Measurements from ENCODE around the gene TUBGCP6. TPM values are rescaled to one million over a fixed set of nuclear protein-coding genes. Genes with fewer than 3 reads are reported as not detected.

Gene TUBGCP6
- total and polyA plus RNA-seq, 11 donors, result 11.6 to 28.8 (median 17.7) TPM

- no peak overlapping the region for H3K27ac ChIP-seq
- H3K9me3 ChIP-seq, result no peaks in the 10 kb centered on the region
- intact Hi-C loops (cut with DNase I), result loop anchor here in 1 of 10 donors (10.0 kb wide), 1 partner anchor 238 kb away; no protein-coding TSS in a partner anchor
- ATAC-seq (no peak), DNase-seq (no peak)
- H3K4me3 ChIP-seq, result no peak overlapping the region
- H3K36me3 ChIP-seq, result peaks cover 0 to 82% (median 71%) of the 10 kb centered on the region in 9 donors
- TF ChIP-seq CTCF (IDR thresholded peaks at IDR 0.05) (no peak), POLR2A (IDR thresholded peaks at IDR 0.05) (no peak)
- H3K27me3 ChIP-seq, result no peaks in the 10 kb centered on the region
- no peaks in the 10 kb centered on the region for H3K4me1 ChIP-seq
- 87 to 94% (median 91%) methylated on average over 9 to 18 of the region's 18 CpGs for WGBS, 4 donors
These were observed 18.0 kb downstream of the TUBGCP6 start for GRCh38 chr22:50226875-50227165.

GRCh38 chr22:50226063-50226874, 18.6 kb downstream of the TUBGCP6 start:
- H3K9me3 ChIP-seq, result no peaks in the 10 kb centered on the region
- WGBS, 4 donors, result 93 to 96% (median 94%) methylated on average over 24 to 31 of the region's 31 CpGs
- ATAC-seq, result no peak
- TF ChIP-seq POLR2A (IDR thresholded peaks at IDR 0.05) (no peak), CTCF (IDR thresholded peaks at IDR 0.05) (no peak)
- no peak overlapping the region for H3K27ac ChIP-seq
- no peak overlapping the region for H3K4me3 ChIP-seq
- intact Hi-C loops (cut with DNase I), result loop anchor here in 1 of 10 donors (10.0 kb wide), 1 partner anchor 239 kb away; no protein-coding TSS in a partner anchor
- H3K4me1 ChIP-seq, result no peaks in the 10 kb centered on the region
- no peak for DNase-seq
- peaks cover 0 to 87% (median 75%) of the 10 kb centered on the region in 9 donors for H3K36me3 ChIP-seq
- no peaks in the 10 kb centered on the region for H3K27me3 ChIP-seq

GRCh38 chr22:50225200-50225969, 19.4 kb downstream of the TUBGCP6 start:
- H3K9me3 ChIP-seq, result no peaks in the 10 kb centered on the region
- DNase-seq (no peak), ATAC-seq (no peak)
- no peaks in the 10 kb centered on the region for H3K27me3 ChIP-seq
- H3K4me1 ChIP-seq, result no peaks in the 10 kb centered on the region
- no peak overlapping the region for H3K27ac ChIP-seq
- H3K36me3 ChIP-seq, result peaks cover 0 to 92% (median 80%) of the 10 kb centered on the region in 9 donors
- TF ChIP-seq POLR2A (IDR thresholded peaks at IDR 0.05), result no peak
- no peak for TF ChIP-seq CTCF (IDR thresholded peaks at IDR 0.05)
- intact Hi-C loops (cut with DNase I), result loop anchor here in 1 of 10 donors (10.0 kb wide), 1 partner anchor 239 kb away; no protein-coding TSS in a partner anchor
- no peak overlapping the region for H3K4me3 ChIP-seq
- WGBS, 4 donors, result 81 to 92% (median 85%) methylated on average over 17 to 24 of the region's 24 CpGs

GRCh38 chr22:50224071-50224470, 20.8 kb downstream of the TUBGCP6 start:
- no peak overlapping the region for H3K27ac ChIP-seq
- WGBS, 4 donors, result 94 to 97% (median 94%) methylated on average over 16 of the region's 16 CpGs
- H3K4me1 ChIP-seq, result peaks cover 0 to 10% (median 4%) of the 10 kb centered on the region in 12 donors
- DNase-seq (no peak), ATAC-seq (no peak)
- H3K27me3 ChIP-seq, result no peaks in the 10 kb centered on the region
- peaks cover 0 to 93% (median 79%) of the 10 kb centered on the region in 9 donors for H3K36me3 ChIP-seq
- TF ChIP-seq CTCF (IDR thresholded peaks at IDR 0.05) (no peak), POLR2A (IDR thresholded peaks at IDR 0.05) (no peak)
- H3K9me3 ChIP-seq, result no peaks in the 10 kb centered on the region
- H3K4me3 ChIP-seq, result no peak overlapping the region
- intact Hi-C loops (cut with DNase I), result loop anchor here in 1 of 10 donors (10.0 kb wide), 1 partner anchor 241 kb away; no protein-coding TSS in a partner anchor

Data from heart left ventricle (tissue), 16 donors.